Ecto neural progenitor cell (in vitro differentiated cells): ENCODE measurements around the gene C6orf89.
"Not testable (repeated sequence)": the region's sequence is repeated elsewhere in the genome, so short reads cannot be mapped to it uniquely, and the experiment has no call there.

ENCODE experiments used
- DNase-seq: peaks from one replicate; pipeline ENCODE4 v3.0.0-alpha.2; 2018; ENCODE audit warnings: low spot score

The C6orf89 gene

GRCh38 chr6:36888115-36888643 is 2.4 kb downstream of the C6orf89 start:
- no peak for DNase-seq

GRCh38 chr6:36888654-36889481 is 3.1 kb downstream of the C6orf89 start:
- no peak for DNase-seq

DNA sequence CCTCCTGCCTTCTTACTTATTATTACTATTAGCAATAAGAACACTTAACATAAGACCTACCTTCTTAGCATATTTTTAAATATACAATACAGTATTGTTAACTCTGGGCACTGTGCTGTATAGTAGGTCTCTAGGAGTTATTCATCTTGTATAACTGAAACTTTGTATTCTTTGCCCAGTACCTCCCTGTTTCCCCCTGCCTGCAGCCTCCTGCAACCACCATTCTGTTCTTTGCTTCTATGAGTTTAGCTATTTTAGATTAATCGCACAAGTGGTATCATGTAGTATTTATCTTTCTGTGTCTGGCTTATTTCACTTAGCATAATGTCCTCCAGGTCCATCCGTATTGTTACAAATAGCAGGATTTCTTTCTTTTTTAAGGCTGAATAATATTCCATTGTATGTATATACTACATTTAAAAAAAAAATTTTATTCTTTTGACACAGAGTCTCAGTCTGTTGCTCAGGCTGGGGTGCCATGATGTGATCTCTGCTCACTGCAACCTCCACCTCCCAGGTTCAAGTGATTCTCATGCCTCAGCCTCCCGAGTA is 4.4 kb downstream of the C6orf89 start:
- no peak for DNase-seq

- not testable (repeated sequence) for DNase-seq
Observed at GRCh38 chr6:36891153-36891552, 5.4 kb downstream of the C6orf89 start.

DNA sequence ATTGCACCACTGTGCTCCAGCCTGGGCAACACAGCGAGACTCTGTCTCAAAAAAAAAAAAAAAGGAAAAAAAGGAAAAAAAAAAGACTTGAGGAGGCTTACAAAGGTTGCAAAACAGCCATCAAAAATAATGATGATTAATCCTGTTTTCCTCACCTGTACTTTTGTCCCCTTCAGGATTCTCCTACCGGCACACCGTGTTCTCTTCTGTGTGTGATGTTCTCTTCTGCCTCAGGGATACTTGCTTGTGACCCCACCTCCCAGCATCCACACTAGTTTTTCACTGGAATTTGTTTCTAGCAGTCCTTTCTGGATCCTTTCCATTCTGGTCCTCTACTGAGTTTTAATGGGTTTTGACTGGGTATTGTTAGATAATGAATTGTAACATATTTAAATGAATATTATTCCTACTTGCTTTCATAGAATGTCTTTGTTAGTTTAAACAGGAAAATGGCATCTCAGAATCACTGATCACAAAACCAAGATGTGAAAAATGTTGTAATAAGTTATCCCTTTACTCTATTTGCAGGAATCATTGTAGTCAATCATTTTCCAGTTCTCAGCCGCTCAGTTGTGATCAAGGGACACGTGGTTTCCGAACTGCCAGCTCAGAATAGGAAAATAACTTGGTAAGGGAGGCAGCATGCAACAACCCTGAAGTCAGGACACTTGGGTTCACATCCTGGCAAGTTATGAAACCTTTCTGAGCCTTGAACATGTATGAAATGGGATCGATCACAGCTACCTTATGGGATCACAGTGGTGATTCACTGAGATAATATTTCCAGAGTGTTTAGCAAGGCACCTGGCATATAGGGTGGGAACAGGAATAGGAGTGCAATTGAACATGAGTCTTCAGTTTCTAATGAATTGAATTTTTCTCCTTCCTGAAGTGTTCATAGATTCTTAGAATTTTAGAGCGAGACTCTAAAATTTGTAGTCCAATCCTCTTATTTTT is 8.5 kb downstream of the C6orf89 start:
- DNase-seq, result no peak

- DNase-seq, result no peak
Observed at GRCh38 chr6:36897609-36898008, 11.9 kb downstream of the C6orf89 start.

GRCh38 chr6:36904114-36904513 is 18.4 kb downstream of the C6orf89 start:
- DNase-seq, result no peak

- no peak for DNase-seq
Observed at GRCh38 chr6:36904851-36905393, 19.2 kb downstream of the C6orf89 start.

DNA sequence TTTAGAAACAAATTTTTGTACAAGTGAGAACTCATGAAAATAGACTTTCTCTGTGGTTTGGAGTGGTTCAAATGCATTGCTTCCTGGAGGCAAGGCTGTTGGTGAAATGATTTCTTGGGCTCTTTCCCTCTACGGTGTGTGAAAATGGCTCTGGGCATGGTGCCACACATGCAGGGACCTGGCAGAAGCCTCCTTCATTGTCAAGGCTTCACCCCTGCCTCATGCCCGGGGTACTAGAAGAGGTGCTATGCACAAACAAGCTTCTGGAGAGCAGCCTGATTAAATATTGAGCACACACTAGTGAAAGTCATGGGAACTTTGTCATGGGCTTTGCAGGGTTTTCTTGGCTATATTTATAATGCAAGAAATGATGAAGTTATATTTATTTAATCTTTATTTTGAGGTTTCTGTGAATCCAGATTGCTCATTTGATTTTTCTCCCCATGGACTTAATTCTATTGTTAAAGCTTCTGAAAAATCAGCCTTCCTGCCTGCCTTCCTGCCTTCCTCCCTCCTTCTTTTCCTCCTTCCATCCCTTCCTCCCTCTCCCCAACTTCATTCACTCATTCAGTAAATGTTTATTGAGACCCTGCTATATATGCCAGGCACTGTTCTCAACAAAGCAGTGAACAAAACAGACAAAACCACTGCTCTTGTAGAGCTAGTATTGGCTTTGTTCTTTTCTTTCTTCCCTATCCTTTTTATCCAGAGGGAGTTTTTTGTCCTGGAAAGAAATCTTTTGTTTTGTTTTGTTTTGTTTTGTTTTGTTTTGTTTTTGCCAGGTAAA is 21.0 kb downstream of the C6orf89 start:
- no peak for DNase-seq

- DNase-seq, result no peak
Observed at GRCh38 chr6:36907781-36908180, 22.0 kb downstream of the C6orf89 start.

DNA sequence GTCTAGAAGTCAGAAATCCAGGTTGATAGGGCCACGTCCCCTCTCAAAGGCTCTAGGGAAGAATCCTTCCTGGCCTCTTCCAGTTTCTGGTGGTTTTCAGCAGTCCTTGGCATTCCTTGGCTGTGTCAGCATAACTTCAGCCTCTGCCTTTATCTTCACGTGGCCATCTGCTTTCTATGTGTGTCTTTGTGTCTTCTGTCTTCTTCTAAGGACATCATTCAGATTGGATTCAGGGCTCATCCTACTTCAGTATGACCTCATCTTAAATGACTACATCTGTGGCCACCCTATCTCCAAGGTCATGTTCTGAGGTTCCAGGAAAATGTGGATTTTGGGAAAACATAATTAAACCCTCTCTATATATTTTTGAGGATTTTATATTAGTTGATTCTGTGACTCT is 23.0 kb downstream of the C6orf89 start:
- DNase-seq, result no peak

- DNase-seq, result no peak
Observed at GRCh38 chr6:36912030-36912454, 26.3 kb downstream of the C6orf89 start.

GRCh38 chr6:36912586-36912985 is 26.8 kb downstream of the C6orf89 start:
- no peak for DNase-seq

DNA sequence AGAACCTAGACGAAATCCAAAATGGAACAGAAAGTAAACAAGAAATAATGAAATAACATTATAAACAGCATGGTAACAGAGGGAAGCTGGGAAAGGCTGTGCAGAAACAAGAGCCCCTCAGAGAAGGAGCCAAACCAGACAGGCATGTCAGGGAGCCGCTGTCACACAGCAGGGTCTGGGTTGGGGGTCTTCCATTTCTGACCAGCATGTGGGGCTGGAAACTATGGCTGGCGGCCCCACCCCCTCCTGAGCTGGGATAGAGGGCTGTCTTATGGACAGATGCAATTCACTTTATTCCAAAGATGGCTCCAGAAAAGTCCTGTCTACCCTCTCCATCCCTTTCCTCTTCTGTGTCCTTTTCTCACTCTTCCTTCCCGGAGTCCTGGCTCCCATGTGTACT is 27.3 kb downstream of the C6orf89 start:
- DNase-seq, result no peak

DNA sequence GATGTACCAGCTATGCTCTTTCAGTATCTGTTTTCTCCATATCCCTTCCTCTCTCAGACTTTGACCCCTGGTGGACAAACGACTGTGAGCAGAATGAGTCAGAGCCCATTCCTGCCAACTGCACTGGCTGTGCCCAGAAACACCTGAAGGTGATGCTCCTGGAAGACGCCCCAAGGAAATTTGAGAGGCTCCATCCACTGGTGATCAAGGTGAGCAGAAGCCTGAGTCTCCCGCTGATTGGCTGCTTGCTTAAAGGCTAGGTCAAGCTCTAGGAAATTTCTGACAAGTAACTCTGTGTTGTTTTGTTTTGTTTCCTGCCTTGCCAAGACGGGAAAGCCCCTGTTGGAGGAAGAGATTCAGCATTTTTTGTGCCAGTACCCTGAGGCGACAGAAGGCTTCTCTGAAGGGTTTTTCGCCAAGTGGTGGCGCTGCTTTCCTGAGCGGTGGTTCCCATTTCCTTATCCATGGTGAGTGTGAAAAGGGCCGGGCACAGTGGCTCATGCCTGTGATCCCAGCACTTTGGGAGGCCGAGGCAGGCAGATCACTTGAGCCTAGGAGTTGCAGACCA is 28.6 kb downstream of the C6orf89 start:
- peak; percentile 57 for DNase-seq

GRCh38 chr6:36915599-36915998 is 29.8 kb downstream of the C6orf89 start:
- DNase-seq, result no peak

DNA sequence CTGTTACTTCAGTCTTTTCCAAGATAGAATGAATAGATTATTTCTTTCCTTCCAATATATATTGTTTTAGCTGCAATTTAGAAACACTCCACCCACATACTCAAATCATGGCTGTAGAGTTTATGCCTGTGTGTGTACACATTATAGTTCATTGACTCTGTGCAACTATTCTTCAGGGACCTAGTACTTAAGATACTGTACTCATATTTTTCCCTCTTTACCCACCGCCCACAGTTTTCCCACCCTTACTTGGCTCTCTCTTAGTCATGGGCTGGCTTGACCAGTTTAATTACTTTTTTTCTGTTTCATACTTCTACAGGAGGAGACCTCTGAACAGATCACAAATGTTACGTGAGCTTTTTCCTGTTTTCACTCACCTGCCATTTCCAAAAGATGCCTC is 30.4 kb downstream of the C6orf89 start:
- no peak for DNase-seq

DNA sequence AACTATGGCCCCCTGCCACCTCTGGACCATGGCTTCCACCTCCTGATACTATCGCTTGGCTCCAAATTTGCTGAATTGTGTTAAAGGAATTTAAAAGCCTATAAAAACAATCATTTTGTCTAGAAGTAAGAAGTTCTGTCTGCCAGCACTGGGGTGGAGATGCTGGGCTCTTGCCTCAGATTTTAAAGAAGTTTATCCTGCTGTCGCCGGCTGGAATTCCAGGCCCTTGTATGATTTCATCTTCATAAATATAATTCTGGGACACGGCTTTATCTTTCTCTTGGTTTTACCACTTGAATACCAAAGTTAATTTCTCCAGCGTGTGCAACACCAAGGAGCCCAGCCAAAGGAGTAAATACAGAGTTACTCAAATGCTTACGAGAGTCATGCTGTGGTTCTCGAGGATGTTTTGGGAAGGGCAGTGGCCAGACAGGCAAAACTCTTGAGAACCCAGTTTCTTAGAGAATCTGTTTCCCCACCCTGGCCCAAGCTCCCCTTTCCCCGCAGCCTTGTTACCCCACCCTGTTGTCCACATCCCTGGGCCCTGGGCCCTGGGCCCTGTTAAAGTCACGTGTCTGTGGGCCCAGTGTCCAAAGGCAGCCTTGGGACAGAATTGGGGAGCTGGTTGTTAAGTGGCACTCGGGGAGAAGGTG is 31.9 kb downstream of the C6orf89 start:
- DNase-seq, result no peak

GRCh38 chr6:36920049-36920448 is 34.3 kb downstream of the C6orf89 start:
- no peak for DNase-seq

DNA sequence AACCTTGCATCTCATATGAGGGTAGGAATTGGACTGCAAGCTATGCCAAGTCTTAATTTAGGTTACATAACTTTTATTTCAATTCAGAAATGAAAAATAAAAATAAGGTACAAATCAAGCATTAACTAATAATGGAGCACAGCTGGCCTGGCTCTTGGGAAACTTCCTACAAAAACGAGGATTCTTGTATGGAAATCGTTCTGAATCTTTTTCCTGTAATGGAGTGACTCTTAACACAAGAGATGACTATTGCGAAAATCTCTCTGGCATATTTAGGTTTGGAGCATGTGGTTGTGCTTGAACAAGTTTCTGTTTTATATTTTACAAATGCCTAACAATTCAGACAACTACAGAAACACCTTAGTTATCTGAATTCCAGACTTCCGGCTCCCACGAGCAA is 34.8 kb downstream of the C6orf89 start:
- no peak for DNase-seq
